Eye (tissue), 1 donor: ENCODE measurements around the gene CDH23.

Experiments
- DNase-seq: peaks from one replicate; pipeline ENCODE4 v3.0.0-alpha.2; 2015

Gene CDH23

GRCh38 chr10:71442859-71443570, 46.3 kb downstream of the CDH23 start:
- DNase-seq, result no peak

GRCh38 chr10:71443676-71444075, 47.0 kb downstream of the CDH23 start:
- DNase-seq, result no peak

GRCh38 chr10:71444284-71445054, 47.7 kb downstream of the CDH23 start:
- DNase-seq, result no peak

- DNase-seq, result no peak
Measured at GRCh38 chr10:71447676-71448075, 51.0 kb downstream of the CDH23 start.

GRCh38 chr10:71448146-71448545, 51.4 kb downstream of the CDH23 start:
- DNase-seq, result no peak

GRCh38 chr10:71449026-71449425, 52.3 kb downstream of the CDH23 start:
- DNase-seq, result no peak

- no peak for DNase-seq
Measured at GRCh38 chr10:71451754-71452153, 55.0 kb downstream of the CDH23 start.

- DNase-seq, result no peak
Measured at GRCh38 chr10:71453186-71453585, 56.5 kb downstream of the CDH23 start.

GRCh38 chr10:71454347-71454746, 57.6 kb downstream of the CDH23 start:
- no peak for DNase-seq

- DNase-seq, result no peak
Measured at GRCh38 chr10:71455035-71455434, 58.3 kb downstream of the CDH23 start.

GRCh38 chr10:71456631-71457030, 59.9 kb downstream of the CDH23 start:
- no peak for DNase-seq

GRCh38 chr10:71457908-71458307, 61.2 kb downstream of the CDH23 start:
- DNase-seq, result no peak

- no peak for DNase-seq
Measured at GRCh38 chr10:71458387-71458786, 61.7 kb downstream of the CDH23 start.

- no peak for DNase-seq
Measured at GRCh38 chr10:71459513-71459912, 62.8 kb downstream of the CDH23 start.

GRCh38 chr10:71460615-71461014, 63.9 kb downstream of the CDH23 start:
- no peak for DNase-seq

GRCh38 chr10:71461457-71461856, 64.7 kb downstream of the CDH23 start:
- no peak for DNase-seq

GRCh38 chr10:71462062-71462935, 65.6 kb downstream of the CDH23 start:
- peak; percentile 92 for DNase-seq

- no peak for DNase-seq
Measured at GRCh38 chr10:71463111-71463510, 66.4 kb downstream of the CDH23 start.

GRCh38 chr10:71465551-71466252, 69.0 kb downstream of the CDH23 start:
- no peak for DNase-seq

- no peak for DNase-seq
Measured at GRCh38 chr10:71466330-71466729, 69.6 kb downstream of the CDH23 start.

GRCh38 chr10:71467161-71467560, 70.4 kb downstream of the CDH23 start:
- DNase-seq, result no peak

- no peak for DNase-seq
Measured at GRCh38 chr10:71467569-71468362, 71.0 kb downstream of the CDH23 start.
